ENCODE measurements around the gene TEX51.

TEX51 gene

GRCh38 chr2:126914811-126915500 lies 16.3 kb downstream of the TEX51 start:
- no peak for DNase-seq (ENCODE audit: low spot score)

- DNase-seq (ENCODE audit: low spot score), result no peak
Observed at GRCh38 chr2:126915903-126916302, 17.2 kb downstream of the TEX51 start.

GRCh38 chr2:126916744-126917143 lies 18.1 kb downstream of the TEX51 start:
- no peak for DNase-seq (ENCODE audit: low spot score)

GRCh38 chr2:126921066-126921465 lies 22.4 kb downstream of the TEX51 start:
- no peak for DNase-seq (ENCODE audit: low spot score)

- DNase-seq (ENCODE audit: low spot score), result no peak
Observed at GRCh38 chr2:126930970-126931590, 32.4 kb downstream of the TEX51 start.

- DNase-seq (ENCODE audit: low spot score), result no peak
Observed at GRCh38 chr2:126932529-126932928, 33.8 kb downstream of the TEX51 start.

GRCh38 chr2:126932966-126933710 lies 34.4 kb downstream of the TEX51 start:
- DNase-seq (ENCODE audit: low spot score), result no peak

GRCh38 chr2:126933711-126934091 lies 35.0 kb downstream of the TEX51 start:
- DNase-seq (ENCODE audit: low spot score), result no peak

- no peak for DNase-seq (ENCODE audit: low spot score)
Observed at GRCh38 chr2:126934809-126935208, 36.1 kb downstream of the TEX51 start.

GRCh38 chr2:126935774-126936173 lies 37.1 kb downstream of the TEX51 start:
- no peak for DNase-seq (ENCODE audit: low spot score)

GRCh38 chr2:126936219-126936723 lies 37.6 kb downstream of the TEX51 start:
- no peak for DNase-seq (ENCODE audit: low spot score)

GRCh38 chr2:126940331-126940730 lies 41.6 kb downstream of the TEX51 start:
- no peak for DNase-seq (ENCODE audit: low spot score)

GRCh38 chr2:126942427-126943203 lies 43.9 kb downstream of the TEX51 start:
- no peak for DNase-seq (ENCODE audit: low spot score)

GRCh38 chr2:126943612-126944348 lies 45.1 kb downstream of the TEX51 start:
- DNase-seq (ENCODE audit: low spot score), result no peak

- no peak for DNase-seq (ENCODE audit: low spot score)
Observed at GRCh38 chr2:126945118-126945517, 46.4 kb downstream of the TEX51 start.

- DNase-seq (ENCODE audit: low spot score), result no peak
Observed at GRCh38 chr2:126946318-126947102, 47.8 kb downstream of the TEX51 start.

GRCh38 chr2:126947103-126947429 lies 48.4 kb downstream of the TEX51 start:
- no peak for DNase-seq (ENCODE audit: low spot score)

GRCh38 chr2:126949775-126950174 lies 51.1 kb downstream of the TEX51 start:
- DNase-seq (ENCODE audit: low spot score), result no peak

GRCh38 chr2:126950504-126950903 lies 51.8 kb downstream of the TEX51 start:
- DNase-seq (ENCODE audit: low spot score), result no peak

Data from CD4-positive, alpha-beta T cell treated with Interleukin-2 at 100 ng/mL for 4 hours (primary cell).